HepG2 (cell line): ENCODE results near the gene HIF1AN. TPM values are rescaled to one million over a fixed set of nuclear protein-coding genes. Genes with fewer than 3 reads are reported as not detected.

ENCODE experiments used
- BRCA1 ChIP-seq: sonication (generic); formaldehyde crosslinking; IDR thresholded peaks from 2 replicates; pipeline ENCODE4 v1.4.0; 2020; ENCODE audit warnings: missing genetic modification reagents
- CTCF ChIP-seq: sonication (generic); formaldehyde crosslinking; IDR thresholded peaks from 2 replicates; pipeline ENCODE4 v1.5.0; 2020; ENCODE audit warnings: mild to moderate bottlenecking, missing genetic modification reagents, moderate library complexity
- GFI1 ChIP-seq: sonication (generic); formaldehyde crosslinking; IDR thresholded peaks from 2 replicates; pipeline ENCODE4 v1.5.0; 2020; ENCODE audit warnings: missing genetic modification reagents, mild to moderate bottlenecking, borderline replicate concordance
- KLF13 ChIP-seq: sonication (generic); formaldehyde crosslinking; IDR thresholded peaks from 2 replicates; pipeline ENCODE4 v1.4.0; 2020; ENCODE audit warnings: mild to moderate bottlenecking, missing genetic modification reagents
- TFDP2 ChIP-seq: sonication (generic); formaldehyde crosslinking; IDR thresholded peaks from 2 replicates; pipeline ENCODE4 v1.4.0; 2020; ENCODE audit warnings: missing genetic modification reagents
- USF2 ChIP-seq, 2 experiments: sonication (generic) in 1 of 2; formaldehyde crosslinking in 1 of 2; IDR thresholded peaks; 2 replicates each; pipeline versions ENCODE4 v1.5.1 to v1.6.1; 2011 to 2020; ENCODE audit warnings: borderline replicate concordance in 1 of 2, low read depth in 1 of 2, low read length in 1 of 2, mild to moderate bottlenecking in 1 of 2, missing genetic modification reagents in 1 of 2, moderate library complexity in 1 of 2
- ZFAT ChIP-seq: sonication (generic); formaldehyde crosslinking; conservative IDR thresholded peaks from 2 replicates; pipeline ENCODE4 v1.8.1; 2023; ENCODE audit warnings: missing genetic modification reagents, inconsistent platforms
- polyA plus RNA-seq, 8 experiments: library from polyadenylated mRNA; depleted of rRNA in 3 of 8; stranded (reverse) in 7 of 8; unstranded in 1 of 8; fragments of >200 nt; fragmentation: Illumina TruSeq in 4 of 8; extraction: Trizol in 4 of 8; gene quantifications; 2 replicates each; pipeline versions ENCODE4 v1.2.1 to v1.2.3, GENCODE V29; 2011 to 2016; ENCODE audit warnings: low read depth in 4 of 8, missing spikeins in 1 of 8, mixed read lengths in 1 of 8; ENCODE audit not compliant: insufficient read depth in 1 of 8
- total RNA-seq, 5 experiments: library from RNA; depleted of rRNA; stranded (reverse); fragments of >200 nt; fragmentation: Illumina TruSeq; extraction: Trizol; gene quantifications; 2 replicates each; pipeline ENCODE4 v1.2.3, GENCODE V29; 2016; ENCODE audit warnings: low read depth in 1 of 5
- TF ChIP-seq, protein P1 (sequence below), 2 experiments: sonication (generic) in 1 of 2; formaldehyde crosslinking in 1 of 2; IDR thresholded peaks; 2 replicates each; pipeline versions ENCODE4 v1.4.0 to v1.6.1; 2016 to 2020; ENCODE audit warnings: borderline replicate concordance in 1 of 2, low read depth in 1 of 2, mild to moderate bottlenecking in 1 of 2, missing genetic modification reagents in 1 of 2
- TF ChIP-seq, protein P2 (sequence below): sonication (generic); formaldehyde crosslinking; IDR thresholded peaks from 2 replicates; pipeline ENCODE4 v1.9.0; 2021; ENCODE audit warnings: mild to moderate bottlenecking, missing genetic modification reagents

Gene HIF1AN
- total and polyA plus RNA-seq, 2 of the 13 experiments (the other 11 are each of a cell fraction or from before 2014, with no cell fraction given): 8.6 to 10.7 TPM

DNA sequence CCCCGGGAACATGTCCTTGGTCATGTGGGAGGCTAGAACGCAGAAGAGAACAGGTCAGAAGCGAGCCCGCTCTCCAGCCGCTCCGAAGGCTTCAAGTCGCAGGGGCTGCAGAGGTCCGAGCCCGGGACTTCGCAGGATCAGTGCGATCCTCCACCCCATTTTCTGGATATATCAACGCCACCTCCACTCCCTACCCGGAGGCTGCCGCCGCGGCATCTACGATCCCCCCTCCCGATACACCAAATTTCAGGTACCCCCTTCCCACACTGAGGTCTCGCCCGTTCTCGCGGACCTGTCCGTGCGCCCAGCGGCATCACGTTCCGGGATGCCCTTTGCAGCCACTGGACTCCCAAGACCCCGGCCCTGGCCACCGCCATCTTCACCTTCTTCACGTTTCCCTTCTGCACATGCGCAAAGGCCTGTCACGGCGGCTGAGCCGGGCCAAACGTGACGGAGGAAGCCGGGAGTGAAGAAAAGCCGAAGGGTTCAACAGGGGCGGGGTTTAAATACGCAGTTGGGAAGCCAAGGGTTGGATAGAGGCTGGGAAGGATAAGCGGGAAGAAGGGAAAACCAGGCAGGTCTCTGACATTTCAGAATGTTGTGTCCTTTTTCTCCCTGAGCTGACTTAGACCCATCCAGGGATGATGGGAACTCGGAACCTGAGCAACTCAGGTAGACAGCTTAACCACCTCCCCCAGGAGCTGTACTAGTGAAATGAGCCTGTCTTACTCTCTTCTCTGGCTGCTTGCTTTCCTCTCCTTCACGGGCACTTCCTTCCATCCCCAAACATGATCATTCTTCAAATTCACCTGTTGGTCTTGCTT is 6.1 kb upstream of the HIF1AN start, which contains the start of gene NDUFB8 (continued):
- TF ChIP-seq USF2 (IDR thresholded peaks at IDR 0.05; ENCODE audit: low read depth, low read length): no peak
- no peak; the same call in 1 of the 2 replicates for TF ChIP-seq USF2 (CRISPR knock-in tag; IDR thresholded peaks at IDR 0.05; ENCODE audit: borderline replicate concordance)
- TF ChIP-seq, protein P1, sequence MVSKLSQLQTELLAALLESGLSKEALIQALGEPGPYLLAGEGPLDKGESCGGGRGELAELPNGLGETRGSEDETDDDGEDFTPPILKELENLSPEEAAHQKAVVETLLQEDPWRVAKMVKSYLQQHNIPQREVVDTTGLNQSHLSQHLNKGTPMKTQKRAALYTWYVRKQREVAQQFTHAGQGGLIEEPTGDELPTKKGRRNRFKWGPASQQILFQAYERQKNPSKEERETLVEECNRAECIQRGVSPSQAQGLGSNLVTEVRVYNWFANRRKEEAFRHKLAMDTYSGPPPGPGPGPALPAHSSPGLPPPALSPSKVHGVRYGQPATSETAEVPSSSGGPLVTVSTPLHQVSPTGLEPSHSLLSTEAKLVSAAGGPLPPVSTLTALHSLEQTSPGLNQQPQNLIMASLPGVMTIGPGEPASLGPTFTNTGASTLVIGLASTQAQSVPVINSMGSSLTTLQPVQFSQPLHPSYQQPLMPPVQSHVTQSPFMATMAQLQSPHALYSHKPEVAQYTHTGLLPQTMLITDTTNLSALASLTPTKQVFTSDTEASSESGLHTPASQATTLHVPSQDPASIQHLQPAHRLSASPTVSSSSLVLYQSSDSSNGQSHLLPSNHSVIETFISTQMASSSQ (IDR thresholded peaks at IDR 0.05; ENCODE audit: low read depth): 0 out of 2 replicates have a peak, but pooled peaks have one; percentile 14
- TF ChIP-seq, protein P1 (CRISPR knock-in tag; IDR thresholded peaks at IDR 0.05; ENCODE audit: borderline replicate concordance): no peak
- no peak for TF ChIP-seq ZFAT (CRISPR knock-in tag)
- TF ChIP-seq, protein P2, sequence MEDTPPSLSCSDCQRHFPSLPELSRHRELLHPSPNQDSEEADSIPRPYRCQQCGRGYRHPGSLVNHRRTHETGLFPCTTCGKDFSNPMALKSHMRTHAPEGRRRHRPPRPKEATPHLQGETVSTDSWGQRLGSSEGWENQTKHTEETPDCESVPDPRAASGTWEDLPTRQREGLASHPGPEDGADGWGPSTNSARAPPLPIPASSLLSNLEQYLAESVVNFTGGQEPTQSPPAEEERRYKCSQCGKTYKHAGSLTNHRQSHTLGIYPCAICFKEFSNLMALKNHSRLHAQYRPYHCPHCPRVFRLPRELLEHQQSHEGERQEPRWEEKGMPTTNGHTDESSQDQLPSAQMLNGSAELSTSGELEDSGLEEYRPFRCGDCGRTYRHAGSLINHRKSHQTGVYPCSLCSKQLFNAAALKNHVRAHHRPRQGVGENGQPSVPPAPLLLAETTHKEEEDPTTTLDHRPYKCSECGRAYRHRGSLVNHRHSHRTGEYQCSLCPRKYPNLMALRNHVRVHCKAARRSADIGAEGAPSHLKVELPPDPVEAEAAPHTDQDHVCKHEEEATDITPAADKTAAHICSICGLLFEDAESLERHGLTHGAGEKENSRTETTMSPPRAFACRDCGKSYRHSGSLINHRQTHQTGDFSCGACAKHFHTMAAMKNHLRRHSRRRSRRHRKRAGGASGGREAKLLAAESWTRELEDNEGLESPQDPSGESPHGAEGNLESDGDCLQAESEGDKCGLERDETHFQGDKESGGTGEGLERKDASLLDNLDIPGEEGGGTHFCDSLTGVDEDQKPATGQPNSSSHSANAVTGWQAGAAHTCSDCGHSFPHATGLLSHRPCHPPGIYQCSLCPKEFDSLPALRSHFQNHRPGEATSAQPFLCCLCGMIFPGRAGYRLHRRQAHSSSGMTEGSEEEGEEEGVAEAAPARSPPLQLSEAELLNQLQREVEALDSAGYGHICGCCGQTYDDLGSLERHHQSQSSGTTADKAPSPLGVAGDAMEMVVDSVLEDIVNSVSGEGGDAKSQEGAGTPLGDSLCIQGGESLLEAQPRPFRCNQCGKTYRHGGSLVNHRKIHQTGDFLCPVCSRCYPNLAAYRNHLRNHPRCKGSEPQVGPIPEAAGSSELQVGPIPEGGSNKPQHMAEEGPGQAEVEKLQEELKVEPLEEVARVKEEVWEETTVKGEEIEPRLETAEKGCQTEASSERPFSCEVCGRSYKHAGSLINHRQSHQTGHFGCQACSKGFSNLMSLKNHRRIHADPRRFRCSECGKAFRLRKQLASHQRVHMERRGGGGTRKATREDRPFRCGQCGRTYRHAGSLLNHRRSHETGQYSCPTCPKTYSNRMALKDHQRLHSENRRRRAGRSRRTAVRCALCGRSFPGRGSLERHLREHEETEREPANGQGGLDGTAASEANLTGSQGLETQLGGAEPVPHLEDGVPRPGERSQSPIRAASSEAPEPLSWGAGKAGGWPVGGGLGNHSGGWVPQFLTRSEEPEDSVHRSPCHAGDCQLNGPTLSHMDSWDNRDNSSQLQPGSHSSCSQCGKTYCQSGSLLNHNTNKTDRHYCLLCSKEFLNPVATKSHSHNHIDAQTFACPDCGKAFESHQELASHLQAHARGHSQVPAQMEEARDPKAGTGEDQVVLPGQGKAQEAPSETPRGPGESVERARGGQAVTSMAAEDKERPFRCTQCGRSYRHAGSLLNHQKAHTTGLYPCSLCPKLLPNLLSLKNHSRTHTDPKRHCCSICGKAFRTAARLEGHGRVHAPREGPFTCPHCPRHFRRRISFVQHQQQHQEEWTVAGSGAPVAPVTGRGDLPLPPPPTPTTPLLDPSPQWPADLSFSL (CRISPR knock-in tag): no peak
- no peak for TF ChIP-seq TFDP2 (CRISPR knock-in tag)
- 0 out of 2 replicates have a peak, but pooled peaks have one; percentile 10 for TF ChIP-seq CTCF (CRISPR knock-in tag)
- no peak for TF ChIP-seq GFI1
- TF ChIP-seq KLF13 (CRISPR knock-in tag): no peak
- TF ChIP-seq BRCA1 (CRISPR knock-in tag): no peak
